ENCODE results near the gene MRPS7. TPM values are rescaled to one million over a fixed set of nuclear protein-coding genes. Genes with fewer than 3 reads are reported as not detected.

Gene MRPS7
- total and polyA plus RNA-seq, 9 of the 15 experiments (the other 6 are each of a cell fraction or from before 2014, with no cell fraction given): 107 to 244 (median 132) TPM

DNA sequence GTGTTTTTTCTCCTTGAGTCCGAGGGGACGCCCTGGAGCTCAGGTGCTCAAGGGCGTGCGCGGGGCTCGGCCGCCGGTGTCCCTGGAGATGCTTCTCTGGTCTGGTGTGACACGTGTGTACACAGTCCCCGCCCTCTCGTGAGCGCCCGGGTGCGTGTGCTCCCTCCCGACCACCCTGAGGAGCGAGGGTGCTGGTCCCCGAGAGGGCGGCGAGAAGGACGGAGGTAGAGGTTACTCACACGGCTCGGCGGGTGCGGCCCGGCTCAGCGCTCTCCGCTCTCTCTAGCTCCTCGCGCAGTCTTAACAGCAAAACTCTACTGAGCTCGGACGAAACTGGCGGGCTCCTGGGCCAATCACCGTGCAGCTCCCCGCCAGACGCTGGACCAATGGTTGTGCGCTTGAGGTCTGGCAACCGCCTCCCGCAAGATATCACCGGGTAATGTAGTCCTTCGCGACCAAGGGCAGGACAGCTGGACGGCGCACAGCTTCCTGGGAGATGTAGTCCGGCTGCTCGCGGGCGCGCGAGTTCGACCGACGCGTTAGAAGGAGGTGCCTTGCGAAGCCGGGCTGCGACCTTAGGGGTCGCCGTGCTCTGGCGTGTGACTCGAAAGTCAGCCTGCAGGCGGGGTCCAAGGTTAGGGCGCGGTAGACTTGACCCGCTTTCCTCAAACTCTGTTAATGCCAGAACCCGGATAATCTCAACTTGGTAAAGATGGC, 27.6 kb downstream of the MRPS7 start, which contains the start of gene SLC25A19 (continued):
- TF ChIP-seq ZNF644 (tag; IDR thresholded peaks at IDR 0.05; ENCODE audit: low read depth): no peak; the same call in 1 of the 2 replicates
- TF ChIP-seq, protein P1, sequence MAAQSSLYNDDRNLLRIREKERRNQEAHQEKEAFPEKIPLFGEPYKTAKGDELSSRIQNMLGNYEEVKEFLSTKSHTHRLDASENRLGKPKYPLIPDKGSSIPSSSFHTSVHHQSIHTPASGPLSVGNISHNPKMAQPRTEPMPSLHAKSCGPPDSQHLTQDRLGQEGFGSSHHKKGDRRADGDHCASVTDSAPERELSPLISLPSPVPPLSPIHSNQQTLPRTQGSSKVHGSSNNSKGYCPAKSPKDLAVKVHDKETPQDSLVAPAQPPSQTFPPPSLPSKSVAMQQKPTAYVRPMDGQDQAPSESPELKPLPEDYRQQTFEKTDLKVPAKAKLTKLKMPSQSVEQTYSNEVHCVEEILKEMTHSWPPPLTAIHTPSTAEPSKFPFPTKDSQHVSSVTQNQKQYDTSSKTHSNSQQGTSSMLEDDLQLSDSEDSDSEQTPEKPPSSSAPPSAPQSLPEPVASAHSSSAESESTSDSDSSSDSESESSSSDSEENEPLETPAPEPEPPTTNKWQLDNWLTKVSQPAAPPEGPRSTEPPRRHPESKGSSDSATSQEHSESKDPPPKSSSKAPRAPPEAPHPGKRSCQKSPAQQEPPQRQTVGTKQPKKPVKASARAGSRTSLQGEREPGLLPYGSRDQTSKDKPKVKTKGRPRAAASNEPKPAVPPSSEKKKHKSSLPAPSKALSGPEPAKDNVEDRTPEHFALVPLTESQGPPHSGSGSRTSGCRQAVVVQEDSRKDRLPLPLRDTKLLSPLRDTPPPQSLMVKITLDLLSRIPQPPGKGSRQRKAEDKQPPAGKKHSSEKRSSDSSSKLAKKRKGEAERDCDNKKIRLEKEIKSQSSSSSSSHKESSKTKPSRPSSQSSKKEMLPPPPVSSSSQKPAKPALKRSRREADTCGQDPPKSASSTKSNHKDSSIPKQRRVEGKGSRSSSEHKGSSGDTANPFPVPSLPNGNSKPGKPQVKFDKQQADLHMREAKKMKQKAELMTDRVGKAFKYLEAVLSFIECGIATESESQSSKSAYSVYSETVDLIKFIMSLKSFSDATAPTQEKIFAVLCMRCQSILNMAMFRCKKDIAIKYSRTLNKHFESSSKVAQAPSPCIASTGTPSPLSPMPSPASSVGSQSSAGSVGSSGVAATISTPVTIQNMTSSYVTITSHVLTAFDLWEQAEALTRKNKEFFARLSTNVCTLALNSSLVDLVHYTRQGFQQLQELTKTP (IDR thresholded peaks at IDR 0.05; ENCODE audit: low read depth in 1 of 2, partially characterized antibody in 2 of 2): peak in 1 of 2 experiments; percentile 96
- TF ChIP-seq ZNF764 (CRISPR knock-in tag; IDR thresholded peaks at IDR 0.05; ENCODE audit: low read depth): no peak
- TF ChIP-seq, protein P2, sequence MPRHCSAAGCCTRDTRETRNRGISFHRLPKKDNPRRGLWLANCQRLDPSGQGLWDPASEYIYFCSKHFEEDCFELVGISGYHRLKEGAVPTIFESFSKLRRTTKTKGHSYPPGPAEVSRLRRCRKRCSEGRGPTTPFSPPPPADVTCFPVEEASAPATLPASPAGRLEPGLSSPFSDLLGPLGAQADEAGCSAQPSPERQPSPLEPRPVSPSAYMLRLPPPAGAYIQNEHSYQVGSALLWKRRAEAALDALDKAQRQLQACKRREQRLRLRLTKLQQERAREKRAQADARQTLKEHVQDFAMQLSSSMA (CRISPR knock-in tag; IDR thresholded peaks at IDR 0.05): no peak
- TF ChIP-seq, protein P3, sequence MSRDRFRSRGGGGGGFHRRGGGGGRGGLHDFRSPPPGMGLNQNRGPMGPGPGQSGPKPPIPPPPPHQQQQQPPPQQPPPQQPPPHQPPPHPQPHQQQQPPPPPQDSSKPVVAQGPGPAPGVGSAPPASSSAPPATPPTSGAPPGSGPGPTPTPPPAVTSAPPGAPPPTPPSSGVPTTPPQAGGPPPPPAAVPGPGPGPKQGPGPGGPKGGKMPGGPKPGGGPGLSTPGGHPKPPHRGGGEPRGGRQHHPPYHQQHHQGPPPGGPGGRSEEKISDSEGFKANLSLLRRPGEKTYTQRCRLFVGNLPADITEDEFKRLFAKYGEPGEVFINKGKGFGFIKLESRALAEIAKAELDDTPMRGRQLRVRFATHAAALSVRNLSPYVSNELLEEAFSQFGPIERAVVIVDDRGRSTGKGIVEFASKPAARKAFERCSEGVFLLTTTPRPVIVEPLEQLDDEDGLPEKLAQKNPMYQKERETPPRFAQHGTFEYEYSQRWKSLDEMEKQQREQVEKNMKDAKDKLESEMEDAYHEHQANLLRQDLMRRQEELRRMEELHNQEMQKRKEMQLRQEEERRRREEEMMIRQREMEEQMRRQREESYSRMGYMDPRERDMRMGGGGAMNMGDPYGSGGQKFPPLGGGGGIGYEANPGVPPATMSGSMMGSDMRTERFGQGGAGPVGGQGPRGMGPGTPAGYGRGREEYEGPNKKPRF (IDR thresholded peaks at IDR 0.05; ENCODE audit: low read depth, low read length): no peak
- 0 out of 2 replicates have a peak, but pooled peaks have one; percentile 46 for TF ChIP-seq SOX6 (IDR thresholded peaks at IDR 0.05)
- TF ChIP-seq POLR2AphosphoS5 (IDR thresholded peaks at IDR 0.05; ENCODE audit: control insufficient read depth, insufficient read depth, low read depth, low read length): peak; percentile 26; the same call in 1 of the 2 replicates
- TF ChIP-seq SLC30A9 (CRISPR knock-in tag; IDR thresholded peaks at IDR 0.05): no peak
- no peak for TF ChIP-seq ZNF175 (CRISPR knock-in tag; IDR thresholded peaks at IDR 0.05; ENCODE audit: low read depth)
- TF ChIP-seq, protein P4, sequence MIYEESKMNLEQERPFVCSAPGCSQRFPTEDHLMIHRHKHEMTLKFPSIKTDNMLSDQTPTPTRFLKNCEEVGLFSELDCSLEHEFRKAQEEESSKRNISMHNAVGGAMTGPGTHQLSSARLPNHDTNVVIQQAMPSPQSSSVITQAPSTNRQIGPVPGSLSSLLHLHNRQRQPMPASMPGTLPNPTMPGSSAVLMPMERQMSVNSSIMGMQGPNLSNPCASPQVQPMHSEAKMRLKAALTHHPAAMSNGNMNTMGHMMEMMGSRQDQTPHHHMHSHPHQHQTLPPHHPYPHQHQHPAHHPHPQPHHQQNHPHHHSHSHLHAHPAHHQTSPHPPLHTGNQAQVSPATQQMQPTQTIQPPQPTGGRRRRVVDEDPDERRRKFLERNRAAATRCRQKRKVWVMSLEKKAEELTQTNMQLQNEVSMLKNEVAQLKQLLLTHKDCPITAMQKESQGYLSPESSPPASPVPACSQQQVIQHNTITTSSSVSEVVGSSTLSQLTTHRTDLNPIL (CRISPR knock-in tag; IDR thresholded peaks at IDR 0.05): no peak
- no peak for TF ChIP-seq ZNF785 (CRISPR knock-in tag; IDR thresholded peaks at IDR 0.05)
- no peak for TF ChIP-seq ZNF41 (CRISPR knock-in tag; conservative IDR thresholded peaks at IDR 0.05)
- 0 out of 2 replicates have a peak, but pooled peaks have one; percentile 19 for TF ChIP-seq TCF3 (CRISPR knock-in tag; IDR thresholded peaks at IDR 0.05)
- no peak for TF ChIP-seq CBX8 (IDR thresholded peaks at IDR 0.05; ENCODE audit: borderline replicate concordance, extremely low read depth, low read depth, low read length, poor library complexity, severe bottlenecking)
- TF ChIP-seq OTX1 (CRISPR knock-in tag; IDR thresholded peaks at IDR 0.05): no peak
- peak; percentile 35 for TF ChIP-seq SMC3 (conservative IDR thresholded peaks at IDR 0.05; ENCODE audit: insufficient read depth, low read depth, low read length)
- peak; percentile 71; the same call in 1 of the 2 replicates for TF ChIP-seq ETV5 (CRISPR knock-in tag; IDR thresholded peaks at IDR 0.05; ENCODE audit: low read depth)
- TF ChIP-seq RBBP5 (IDR thresholded peaks at IDR 0.05; ENCODE audit: borderline replicate concordance, insufficient read depth, low read length, poor library complexity, severe bottlenecking): peak; percentile 88

All from K562 (cell line).